SIG-M5 treated with dmso at 0.1 percent for 504 hours (cell line): ENCODE data around the gene HOXC4.
"Not testable (repeated sequence)": the region's sequence is repeated elsewhere in the genome, so short reads cannot be mapped to it uniquely, and the experiment has no call there.

Experiments
- DNase-seq: peaks from one replicate; lab custom pipeline; 2025; ENCODE audit not compliant: unreplicated experiment; lab: John Stamatoyannopoulos, UW

Gene HOXC4

DNA sequence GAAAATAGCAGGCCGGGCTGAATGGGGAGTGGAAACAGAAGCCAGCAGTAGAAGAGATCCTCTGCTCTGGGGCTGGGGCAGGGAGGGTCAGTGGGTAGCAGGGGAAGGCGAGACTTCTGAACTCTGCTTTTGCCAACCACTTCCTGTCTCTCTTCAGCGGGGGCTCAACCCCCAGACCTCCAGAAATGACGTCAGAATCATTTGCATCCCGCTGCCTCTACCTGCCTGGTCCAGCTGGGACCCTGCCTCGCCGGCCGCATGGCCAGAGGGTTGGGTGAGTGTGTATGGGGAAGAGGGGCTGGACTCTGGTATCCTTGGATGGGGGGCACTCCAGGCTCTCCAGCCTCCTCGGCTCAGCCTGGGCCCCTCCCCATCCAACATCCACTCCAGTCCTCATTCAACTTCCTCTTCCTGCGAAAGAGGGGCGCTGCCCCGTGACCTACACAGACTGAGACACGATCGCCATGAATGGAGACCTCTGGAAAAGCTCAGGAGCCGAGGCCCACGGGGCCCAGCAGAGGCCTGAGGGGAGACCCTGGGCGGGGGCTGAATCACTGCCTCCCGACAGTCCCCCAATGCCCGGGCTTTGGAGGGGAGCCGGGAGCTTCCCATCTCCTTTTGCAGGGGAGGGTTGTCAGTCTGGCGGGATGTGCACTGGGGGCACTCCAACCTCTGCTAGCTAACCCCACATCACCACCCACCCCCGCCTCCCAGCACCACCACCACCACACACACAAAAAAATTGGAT lies 458 bp upstream of the HOXC4 start:
- peak; percentile 16 for DNase-seq

DNA sequence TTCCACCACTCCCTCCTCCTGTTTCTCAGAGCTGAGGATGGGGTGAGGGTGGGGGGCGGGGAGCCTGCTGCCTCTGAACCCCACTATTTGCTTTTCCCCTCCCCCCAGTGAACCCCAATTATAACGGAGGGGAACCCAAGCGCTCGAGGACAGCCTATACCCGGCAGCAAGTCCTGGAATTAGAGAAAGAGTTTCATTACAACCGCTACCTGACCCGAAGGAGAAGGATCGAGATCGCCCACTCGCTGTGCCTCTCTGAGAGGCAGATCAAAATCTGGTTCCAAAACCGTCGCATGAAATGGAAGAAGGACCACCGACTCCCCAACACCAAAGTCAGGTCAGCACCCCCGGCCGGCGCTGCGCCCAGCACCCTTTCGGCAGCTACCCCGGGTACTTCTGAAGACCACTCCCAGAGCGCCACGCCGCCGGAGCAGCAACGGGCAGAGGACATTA lies 1.1 kb downstream of the HOXC4 start:
- DNase-seq: no peak

DNA sequence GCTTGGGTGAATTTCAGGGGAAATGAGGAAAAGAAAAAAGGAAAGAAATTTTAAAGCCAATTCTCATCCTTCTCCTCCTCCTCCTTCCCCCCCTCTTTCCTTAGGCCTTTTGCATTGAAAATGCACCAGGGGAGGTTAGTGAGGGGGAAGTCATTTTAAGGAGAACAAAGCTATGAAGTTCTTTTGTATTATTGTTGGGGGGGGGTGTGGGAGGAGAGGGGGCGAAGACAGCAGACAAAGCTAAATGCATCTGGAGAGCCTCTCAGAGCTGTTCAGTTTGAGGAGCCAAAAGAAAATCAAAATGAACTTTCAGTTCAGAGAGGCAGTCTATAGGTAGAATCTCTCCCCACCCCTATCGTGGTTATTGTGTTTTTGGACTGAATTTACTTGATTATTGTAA lies 1.9 kb downstream of the HOXC4 start:
- DNase-seq: no peak

DNA sequence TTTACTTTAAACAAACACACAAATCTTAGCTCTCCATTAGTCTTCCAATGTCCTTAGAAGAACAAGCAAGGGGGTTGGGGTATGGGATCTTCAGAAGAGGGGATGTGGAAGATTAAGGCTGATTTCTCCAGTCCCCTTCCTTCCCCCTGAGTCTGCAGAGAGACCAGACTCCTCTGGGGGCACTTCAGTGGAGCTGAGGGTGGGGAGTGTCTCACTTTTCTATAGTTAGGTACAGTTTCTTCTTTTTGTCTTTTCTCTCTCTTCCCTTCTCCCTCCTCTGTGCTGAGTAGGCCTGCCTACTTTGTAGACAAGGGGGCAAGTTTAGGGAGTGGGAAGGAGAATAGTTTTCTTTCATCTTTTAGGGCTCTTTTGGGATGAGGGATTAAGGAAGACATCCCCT lies 2.5 kb downstream of the HOXC4 start:
- DNase-seq: no peak

DNA sequence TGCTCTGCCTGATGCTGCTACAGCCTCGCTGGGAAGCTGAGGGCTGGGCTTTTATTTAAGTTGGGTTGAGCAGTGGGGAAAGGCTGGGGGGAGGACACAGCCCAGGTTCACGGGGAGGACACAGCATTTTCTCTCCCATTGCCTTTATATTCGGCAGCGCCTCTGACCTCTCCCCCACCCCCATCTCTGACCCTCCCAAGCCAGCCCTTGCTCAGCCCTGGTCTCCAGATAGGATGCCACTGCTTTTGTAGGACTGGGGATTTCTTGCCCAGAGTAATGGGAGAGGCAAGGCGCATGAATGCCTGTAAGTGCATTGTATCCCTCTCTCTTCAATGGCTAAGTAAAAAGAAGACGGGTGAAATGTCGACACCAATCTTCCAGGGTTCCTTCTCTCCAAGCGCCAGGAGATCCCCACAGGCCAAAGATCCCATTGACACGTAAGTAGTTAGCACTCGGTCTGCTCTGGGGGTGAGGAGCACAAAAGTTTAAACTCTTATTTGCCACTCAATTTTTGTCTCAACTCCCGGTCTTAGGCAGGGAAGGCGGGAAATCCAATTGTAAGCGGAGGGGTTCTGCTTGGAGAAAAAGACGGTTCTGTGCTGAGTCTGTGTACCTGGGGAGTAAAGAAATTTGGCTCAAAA lies 4.6 kb downstream of the HOXC4 start:
- DNase-seq: no peak

DNA sequence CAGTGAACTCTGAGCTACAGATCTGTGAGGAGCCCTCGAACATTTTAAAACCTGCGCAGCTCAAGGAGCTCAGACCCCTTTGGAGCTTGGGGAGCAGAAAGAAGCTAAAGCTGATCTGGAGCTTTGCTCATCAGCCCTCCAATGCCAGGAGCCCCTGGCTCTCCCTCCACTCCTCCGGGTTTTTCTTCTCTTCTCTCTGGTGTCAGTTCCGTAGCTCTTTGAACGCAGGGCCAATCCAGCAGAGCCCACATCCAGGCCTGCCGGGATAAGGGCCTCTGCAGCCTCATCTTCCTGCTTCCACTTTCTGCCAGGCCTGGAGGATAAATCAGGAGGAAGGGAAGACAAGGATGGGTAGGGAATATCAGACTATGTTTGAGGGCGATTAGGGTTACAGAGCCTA lies 6.0 kb downstream of the HOXC4 start:
- DNase-seq: no peak

DNA sequence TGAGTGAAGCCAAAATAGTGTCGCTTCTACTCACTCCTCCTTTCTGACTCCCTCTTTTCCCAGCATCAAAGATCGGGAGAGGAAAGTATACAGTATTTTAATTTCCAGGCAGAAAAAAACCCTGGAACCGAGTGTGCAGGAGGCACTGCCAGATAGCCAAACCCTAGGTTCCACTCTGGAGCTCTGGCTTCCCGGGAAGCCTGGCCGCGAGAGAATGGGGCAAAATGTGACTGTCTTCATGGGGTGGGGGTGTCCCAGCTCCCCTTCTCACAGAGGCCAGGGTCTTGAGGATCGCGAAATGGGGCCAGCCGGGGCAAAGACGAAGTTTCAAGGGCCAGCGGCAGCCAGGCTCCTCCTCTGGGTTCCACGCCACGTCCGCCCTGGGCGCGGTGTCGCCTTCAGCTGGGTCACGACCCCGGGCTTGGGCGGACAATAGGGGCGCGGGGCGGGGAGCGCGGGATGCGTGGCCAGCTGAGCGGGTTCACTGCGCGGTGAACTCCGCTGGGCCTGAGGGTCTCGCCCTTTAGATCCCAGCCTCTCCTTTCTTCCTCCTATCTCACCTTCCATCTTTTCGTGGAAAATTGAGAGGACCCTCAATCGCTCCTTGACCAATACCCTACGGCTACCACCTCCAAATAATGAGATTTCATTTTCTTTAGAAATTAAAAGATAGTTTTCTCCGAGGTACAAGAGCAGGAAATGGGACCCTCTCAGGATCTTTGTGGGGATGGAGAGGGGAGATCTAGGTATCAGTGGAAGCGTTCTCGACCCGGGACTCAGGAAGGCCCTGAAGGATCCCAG lies 6.7 kb downstream of the HOXC4 start:
- no peak for DNase-seq

DNA sequence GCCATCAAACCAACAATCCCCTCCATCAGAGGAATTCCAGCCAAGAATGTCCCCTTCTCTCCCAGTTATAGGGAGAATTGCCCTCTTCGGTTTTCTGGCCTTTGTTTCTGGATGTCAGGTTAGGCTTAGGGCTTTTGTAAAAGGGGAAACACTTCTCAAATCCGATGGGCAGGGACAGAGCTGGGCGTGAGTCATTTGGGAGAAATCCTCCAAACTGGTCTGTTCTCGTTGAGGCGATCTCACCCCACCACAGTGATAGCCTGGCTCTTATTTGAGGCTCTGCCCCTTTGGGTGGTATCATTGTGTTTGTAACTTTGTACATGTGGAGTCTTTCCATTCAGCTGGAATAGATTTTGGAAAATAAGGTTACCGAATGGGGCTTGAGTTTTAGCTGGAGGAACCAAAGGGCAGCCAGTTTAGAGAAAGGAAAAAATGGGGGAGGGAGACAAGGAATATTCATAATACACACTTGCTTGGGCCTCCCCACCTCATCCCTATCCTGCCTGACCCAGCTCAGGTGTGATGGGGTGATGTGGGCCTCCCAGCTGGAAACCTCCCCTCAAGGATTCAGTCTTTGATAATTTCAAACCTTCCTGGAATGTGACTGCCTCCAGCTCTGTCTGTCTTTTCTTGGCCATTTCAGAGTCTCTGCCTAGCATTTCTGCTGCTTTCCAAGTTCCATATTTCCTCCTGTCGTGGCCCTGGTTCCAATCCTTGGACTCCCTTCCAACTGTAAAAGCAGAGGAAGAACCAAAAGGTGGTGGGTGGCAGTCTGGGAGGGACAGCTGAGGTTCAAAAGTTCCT lies 7.5 kb downstream of the HOXC4 start:
- no peak for DNase-seq

DNA sequence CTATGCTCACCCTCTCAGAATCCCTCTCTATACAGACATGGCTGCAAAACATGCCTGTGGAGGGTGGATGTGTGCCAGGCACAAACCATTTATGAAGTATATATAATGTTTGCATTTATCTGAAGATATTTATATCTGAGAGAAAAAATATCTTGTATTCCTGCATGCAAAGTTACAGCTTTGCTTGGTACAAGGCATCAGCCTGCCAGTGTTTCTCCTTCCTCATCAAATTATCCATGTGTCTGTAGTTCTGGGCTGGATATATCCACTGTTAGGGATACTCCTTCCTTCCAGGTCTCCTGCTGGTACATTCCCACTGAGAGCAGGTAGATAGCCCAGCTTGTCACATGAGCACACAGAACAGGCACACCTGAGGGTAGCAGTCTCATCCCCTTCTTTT lies 12.0 kb downstream of the HOXC4 start:
- DNase-seq: no peak

DNA sequence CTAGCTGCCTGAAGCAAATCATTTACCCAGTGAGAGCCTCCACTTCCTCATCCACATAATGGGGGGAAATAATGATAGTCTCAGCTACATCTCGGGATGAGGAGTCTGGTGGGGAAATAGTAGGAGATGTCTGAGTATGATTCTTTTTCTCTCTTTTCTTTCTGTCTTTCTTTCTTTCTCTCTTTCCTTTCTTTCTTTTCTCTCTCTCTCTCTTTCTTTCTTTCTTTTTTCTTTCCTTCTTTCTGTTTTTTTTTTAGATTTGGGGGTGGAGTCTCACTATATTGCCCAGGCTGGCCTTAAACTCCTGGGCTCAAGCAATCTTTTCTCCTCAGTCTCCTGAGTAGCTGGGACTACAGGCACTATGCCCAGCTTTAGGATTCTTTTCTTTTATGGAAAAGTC lies 12.8 kb downstream of the HOXC4 start:
- DNase-seq: no peak

DNA sequence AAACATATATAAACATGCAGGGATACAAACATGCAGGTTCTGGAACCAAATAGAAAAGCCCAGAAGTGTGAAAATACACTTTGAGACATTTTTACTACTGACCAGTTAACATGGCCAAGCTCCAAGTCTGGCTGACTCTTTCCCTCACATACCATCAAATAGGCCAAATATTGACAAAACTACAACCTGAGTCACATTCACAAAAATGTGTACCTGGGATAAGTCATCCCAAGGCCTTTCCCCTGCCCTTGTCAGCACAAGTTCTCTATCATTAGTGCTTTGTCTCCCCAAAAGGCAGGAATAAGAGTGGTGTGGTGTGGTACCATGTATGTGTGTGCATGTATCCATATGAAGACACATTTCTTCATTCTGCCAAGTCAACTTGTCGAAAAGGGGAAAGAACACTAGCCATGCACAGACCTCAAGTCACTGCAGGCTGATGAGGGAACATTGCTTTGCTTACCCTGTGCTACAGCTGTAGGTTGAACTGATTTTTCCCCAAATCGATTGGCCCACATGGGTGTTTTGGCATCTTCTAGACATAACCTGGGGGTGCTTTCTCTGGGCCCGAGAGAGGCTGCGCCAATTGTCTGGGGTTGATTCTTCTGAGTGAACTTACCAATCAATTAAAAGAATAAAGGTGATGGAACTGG lies 14.9 kb downstream of the HOXC4 start:
- DNase-seq: no peak

DNA sequence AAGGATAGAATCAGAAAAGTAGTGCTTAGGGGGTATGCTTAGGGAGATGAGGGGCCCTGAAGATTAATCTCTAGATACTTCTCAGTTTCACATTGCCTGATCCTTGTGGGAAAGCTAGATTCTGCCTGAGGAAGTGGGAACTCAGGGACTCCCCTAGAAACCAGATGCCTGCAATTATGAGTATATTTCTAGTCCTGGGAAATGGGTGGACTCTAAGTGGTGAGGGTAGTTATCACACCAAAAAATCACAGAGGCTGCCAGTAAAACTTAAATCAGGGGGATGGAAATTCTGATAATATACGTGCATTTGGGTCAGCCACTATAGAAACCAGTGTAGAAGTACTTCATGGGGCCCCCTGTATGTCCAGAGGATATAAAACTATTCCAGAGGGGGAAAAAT lies 18.3 kb downstream of the HOXC4 start:
- no peak for DNase-seq

DNA sequence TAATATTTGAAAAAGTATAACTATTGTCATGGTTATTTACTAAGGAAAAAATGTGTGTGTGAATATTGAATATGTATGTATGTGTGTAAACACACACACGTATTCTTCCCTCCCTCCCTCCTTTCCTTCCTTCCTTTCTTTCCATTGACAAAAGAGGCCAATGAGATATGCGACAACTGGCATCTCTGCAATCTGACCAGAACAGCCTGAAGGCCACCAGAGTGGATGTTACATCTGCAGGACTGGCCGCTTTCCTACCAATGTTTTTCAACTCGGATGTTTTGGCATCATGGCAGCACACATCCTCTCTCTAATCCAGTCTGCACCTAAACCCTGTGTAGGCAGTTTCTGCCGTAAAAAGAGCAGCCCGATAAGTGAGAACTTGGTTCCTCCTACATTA lies 20.7 kb downstream of the HOXC4 start:
- no peak for DNase-seq

DNA sequence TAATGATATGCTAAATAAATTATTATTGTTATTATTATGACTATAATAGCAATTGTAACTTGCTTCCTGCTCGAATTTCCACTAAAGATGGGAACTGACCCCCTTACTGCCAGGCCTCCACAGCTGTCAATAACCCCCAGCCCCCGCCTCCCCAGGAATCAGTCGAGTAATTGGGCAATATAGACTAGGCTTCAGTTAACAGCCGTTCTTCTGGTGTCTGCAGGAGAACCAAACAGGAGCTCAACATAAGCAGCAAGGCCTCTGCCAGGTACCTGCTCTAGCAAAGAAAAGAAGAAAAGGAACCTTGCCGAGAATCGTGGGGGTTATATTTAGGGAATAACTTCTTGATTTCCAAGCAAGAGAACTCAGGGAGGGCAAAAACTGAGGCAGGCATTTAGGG lies 21.8 kb downstream of the HOXC4 start:
- no peak for DNase-seq

DNA sequence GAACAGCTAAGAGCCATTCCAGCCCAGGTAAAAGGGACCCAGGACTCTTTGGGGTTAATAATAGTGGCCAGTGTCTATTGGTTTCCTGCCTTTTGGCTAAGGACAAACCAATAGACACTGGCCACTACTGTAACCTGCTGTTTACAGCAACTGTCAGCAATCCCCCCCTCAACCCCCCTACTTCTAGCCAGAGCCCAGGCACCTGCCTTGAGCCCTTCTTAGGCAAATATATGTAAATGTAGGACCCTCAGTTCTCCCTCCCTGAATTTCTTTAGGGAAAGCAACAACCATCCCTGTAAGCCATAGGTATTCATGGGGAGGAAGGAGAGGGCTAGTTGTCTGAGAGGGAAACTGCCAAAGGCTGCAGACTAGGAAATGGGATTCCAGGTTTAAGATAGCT lies 22.3 kb downstream of the HOXC4 start:
- DNase-seq: no peak

DNA sequence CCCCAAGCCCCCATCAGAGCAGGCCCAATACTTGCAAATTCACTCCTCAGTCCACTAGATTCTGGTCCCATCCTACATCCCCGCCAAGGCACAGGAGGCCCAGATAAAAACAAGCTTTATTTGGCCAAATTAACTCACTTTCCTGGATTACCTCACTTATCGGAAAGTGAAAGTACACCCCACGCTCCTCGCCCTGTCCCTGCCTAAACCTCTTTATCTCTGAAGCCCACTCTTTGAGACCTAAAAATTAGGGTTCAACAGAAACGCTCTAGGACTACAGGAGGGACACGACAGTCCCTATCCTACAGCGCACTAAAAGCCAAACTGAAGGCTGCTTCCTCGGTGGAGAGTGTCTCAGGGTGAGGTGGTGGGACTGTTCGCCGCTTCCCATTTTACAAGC lies 24.2 kb downstream of the HOXC4 start:
- not testable (repeated sequence) for DNase-seq

DNA sequence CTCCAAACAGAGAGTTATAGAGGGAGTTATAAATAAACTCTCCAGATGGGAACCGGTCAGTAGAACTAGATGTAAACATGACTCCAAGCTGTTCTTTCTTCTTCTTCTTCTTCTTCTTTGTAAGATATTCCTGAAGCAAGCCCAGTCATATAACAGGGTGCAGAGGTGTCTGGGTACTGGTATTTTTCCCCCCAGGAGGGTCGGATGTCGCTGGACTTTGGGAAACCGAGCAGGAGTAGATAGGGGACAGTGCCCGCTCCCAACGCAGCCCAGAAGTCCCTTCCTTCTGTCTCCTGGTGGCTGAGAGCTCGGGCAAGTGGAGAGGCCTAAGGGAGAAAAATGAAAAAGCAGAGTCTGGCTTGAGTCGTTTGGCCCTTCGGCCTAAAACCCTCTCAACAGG lies 25.5 kb downstream of the HOXC4 start:
- DNase-seq: not testable (repeated sequence)

DNA sequence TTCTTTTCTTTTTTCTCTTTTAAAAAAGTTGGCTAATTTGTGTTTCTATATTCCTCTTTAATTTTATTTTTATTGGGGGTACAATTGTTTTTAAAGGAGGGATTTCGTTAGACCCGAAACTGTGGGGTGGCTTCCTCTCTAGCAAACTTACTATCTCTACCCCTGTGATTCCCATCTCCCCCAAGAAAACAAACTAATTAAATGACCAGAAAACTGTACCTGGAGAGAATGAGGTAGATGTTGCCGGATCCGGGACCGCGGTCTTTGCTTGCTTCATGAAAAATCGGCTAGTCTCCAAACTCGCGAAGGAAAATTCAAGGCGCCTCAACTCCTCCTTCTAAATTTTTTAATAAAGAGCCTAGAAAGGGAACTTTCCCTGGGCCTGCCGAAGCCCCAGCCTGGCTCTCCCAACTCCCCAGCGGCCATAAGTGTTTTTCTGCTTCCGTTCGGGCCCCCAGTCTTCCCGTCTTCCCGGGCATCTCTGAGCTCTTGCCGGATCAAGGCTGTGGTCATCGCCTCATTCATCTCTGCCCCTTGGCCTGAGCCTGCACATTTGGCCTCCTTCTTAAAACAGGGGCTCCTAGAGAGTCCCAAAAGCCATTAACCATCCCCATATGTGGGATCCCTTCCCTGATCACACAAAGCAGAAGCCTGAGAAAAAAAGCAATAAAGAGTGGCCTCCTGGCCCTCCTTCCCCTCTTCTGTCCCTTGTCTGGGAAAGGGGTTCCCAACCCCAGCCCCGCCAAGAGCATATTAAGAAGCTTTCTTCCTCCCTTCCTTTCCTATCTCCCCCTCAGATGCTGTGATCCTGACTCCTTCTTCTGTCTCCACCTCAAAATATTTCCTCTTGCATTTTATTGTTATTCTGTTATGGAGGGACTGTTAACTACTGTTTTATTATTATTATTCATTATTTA lies 26.6 kb downstream of the HOXC4 start:
- DNase-seq: not testable (repeated sequence)

DNA sequence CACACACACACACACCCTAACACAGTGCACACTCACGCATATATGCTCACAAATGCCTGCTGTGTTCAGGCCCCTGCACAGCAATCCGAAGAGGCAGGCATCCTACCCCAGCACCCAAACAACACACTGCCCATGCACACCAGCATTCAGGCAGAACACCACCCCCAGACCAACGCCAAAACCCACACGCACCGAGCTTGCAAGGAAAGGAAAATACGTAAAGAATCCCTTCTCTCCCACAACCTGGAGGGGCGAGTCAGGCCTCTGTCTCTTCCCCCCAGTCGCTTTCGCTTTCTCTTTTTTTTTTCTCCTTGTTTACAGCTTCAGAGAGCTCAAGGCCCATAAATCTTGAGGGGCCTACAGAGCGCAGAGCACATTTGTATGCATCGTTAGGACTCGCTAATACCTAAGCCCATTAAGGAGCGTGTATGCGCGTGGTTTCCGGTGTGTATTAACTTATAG lies 27.4 kb downstream of the HOXC4 start:
- not testable (repeated sequence) for DNase-seq
